Retinal pigment epithelial cell (primary cell): ENCODE data around the gene ERC2.

Experiments used
- DNase-seq: peaks from one replicate; pipeline ENCODE4 v3.0.0-alpha.2; 2010; ENCODE audit warnings: low read depth
- H3K4me3 ChIP-seq: 2 replicates; pipeline ENCODE4 v1.5.1; 2011; ENCODE audit warnings: mild to moderate bottlenecking, low read length, control low read depth, moderate library complexity
- CTCF ChIP-seq: conservative IDR thresholded peaks from 2 replicates; pipeline ENCODE4 v1.5.1; 2011; ENCODE audit warnings: low read depth, low read length, control low read depth, inconsistent platforms

The ERC2 gene

DNA sequence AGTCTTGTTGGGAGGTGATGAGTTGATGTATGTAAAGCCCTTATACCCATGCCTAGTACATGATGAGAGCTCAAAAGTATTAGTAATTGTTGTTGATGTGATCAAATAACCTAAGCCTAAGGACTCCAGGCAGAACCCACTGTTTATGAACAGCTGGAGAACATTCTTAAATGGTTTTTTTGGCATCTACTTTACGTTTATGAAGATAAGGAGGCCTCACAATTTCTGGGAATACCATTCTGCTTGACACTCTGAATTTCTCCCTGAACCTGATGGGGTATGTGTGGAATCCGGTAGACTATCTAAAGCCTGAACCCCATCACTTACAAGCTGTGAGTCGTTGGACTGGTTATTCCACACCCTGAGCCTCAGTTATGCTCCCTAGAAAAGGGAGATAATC is 736.5 kb downstream of the ERC2 start:
- H3K4me3 ChIP-seq = no peak overlapping the region
- DNase-seq = no peak
- TF ChIP-seq CTCF = no peak

DNA sequence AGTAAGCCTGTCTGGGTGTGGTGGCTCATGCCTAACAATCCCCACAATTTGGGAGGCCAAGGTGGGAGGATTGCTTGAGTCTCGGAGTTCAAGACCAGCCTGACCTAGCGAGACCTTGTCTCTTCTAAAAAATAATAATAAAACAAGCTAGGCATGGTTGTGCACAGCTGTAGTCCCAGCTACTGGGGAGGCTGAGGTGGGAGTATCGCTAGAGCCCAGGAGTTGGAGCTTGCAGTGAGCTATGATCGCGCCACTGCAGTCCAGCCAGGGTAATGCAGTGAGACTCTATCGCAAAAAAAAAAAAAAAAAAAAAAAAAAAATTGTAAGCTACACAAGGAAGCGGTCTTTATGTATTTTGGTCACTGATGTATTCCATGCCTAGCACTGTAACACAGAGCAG is 738.7 kb downstream of the ERC2 start:
- DNase-seq = no peak
- no peak for TF ChIP-seq CTCF
- H3K4me3 ChIP-seq = no peak overlapping the region

DNA sequence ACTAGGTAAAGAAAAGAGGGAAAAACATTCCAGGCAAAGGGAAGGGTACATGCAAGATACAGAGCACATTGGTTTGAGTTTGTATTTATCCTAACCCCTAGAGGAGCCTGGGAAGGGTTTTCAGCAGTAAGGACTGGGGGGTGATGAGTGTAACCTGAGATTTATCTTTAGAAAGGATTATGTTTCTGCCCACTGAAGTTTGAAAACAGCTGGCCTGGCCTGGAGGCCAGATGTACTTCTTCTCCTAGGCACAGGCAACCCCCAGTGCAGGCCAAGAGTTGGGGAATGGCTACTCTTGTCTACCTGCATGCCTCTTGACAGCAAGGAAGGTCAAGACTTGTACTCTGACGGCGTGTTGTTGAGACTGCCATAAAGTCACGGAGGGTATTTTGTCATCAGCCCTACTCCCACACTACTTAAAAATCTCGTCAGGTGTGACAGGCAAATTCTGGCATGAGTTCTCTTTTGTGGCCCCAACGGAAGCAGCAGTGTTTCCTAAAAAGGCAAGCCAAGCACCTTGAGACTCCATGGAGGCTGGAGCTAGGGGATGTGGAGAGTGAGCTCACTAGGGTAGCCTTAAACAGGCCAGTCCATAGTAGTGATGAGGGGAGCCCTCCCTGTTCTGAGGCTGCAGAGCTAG is 739.7 kb downstream of the ERC2 start:
- no peak overlapping the region for H3K4me3 ChIP-seq
- no peak for TF ChIP-seq CTCF
- no peak for DNase-seq

GRCh38 chr3:55726501-55726775 is 741.8 kb downstream of the ERC2 start:
- no peak for TF ChIP-seq CTCF
- no peak for DNase-seq
- no peak overlapping the region for H3K4me3 ChIP-seq

DNA sequence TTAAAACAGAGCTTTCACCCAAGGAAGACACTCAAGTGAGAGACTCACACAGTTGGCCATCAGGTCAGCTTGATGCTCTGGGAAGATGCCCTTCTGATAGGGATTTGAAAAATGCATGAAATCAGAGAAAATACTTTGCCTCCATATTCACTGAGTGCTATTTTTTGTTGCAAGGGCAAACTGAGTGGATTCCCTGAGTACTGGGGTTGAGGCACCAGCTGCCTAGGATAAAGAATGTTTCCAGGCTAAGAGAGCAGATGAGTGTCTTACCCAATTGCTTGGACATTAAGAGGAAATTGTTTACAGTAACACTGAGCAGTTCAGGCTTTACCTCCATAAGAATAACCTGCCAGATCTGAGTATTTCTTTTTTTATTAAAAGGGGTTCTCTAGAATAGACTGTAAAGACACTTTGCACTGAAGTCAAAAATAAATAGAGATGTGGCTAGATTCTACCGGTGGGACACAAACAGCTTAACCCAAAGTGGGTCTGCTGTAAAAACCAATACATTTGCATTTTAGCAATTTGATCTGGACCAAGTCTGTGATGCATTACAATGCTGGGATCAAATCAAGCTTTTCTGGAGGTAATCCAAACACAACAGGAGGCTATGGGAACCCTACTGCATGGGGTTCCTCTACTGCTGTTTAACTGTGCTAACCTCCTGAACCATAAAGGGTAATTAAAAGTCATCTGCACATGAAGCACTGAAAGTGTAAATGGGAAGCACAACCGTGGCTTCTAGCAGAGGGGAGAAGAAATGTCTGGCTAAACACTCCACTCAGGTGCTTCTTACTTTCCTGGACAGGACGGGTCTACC is 742.4 kb downstream of the ERC2 start:
- DNase-seq = no peak
- no peak overlapping the region for H3K4me3 ChIP-seq
- TF ChIP-seq CTCF = no peak

DNA sequence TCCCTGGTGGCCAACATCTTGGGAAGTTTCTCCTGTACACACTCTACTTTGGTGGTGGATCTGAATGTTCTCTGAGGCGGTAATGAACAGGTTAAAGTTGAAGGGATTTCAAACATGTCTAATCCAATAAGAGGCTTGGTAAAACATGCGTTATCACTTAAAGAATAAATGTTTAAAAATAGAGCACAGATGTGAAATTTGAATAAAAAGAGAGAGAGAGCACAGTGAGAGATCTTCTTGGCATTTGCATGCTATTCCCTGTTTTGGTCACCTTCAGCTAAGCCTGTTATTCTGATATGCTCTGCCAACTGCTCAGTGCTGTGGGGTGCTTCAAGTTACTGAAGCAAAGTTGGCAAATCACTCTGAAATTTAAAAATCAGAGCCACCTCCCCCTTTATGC is 743.4 kb downstream of the ERC2 start:
- H3K4me3 ChIP-seq = no peak overlapping the region
- DNase-seq = no peak
- TF ChIP-seq CTCF = no peak

DNA sequence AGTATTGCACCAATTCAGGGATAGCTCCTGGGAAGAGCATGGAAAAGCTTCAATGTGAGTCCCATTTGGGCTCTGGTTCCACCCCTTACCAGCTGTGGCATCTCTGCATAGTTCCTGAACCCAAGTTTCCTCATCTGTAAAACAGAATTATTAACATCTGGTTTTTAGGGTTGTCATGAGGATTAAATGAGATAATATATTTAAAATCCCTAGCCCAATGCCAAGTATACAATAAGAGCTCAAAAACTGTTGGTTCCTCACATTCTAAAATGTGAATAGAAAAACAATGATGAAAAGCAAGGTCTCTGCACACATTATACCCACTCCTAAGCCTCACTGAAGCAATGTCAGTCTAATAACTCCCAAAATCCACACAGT is 743.9 kb downstream of the ERC2 start:
- TF ChIP-seq CTCF = no peak
- DNase-seq = no peak
- H3K4me3 ChIP-seq = no peak overlapping the region
